HCT116 (cell line): ENCODE results near the gene CPNE2. TPM values are rescaled to one million over a fixed set of nuclear protein-coding genes. Genes with fewer than 3 reads are reported as not detected.

Source experiments
- ATAC-seq: fragments of 200-7000 bp; cut with Tn5 transposase; 2 replicates; pipeline ENCODE4 v1.9.1; 2020; ENCODE audit warnings: mild to moderate bottlenecking, moderate library complexity
- BruUV-seq: library from RNA; stranded (reverse); fragments of 400-500 nt; replicated peaks from 2 replicates; lab custom pipeline; 2021; lab: Mats Ljungman, UMichigan
- CTCF ChIA-PET: fragments of 300-600 bp; sonication (Branson Sonifier 250); formaldehyde crosslinking; loops from one replicate; lab custom pipeline; 2021; ENCODE audit warnings: antibody characterized with exemption; lab: Charles Lee
- POLR2A ChIA-PET: fragments of 300-600, 350-600 bp; sonication (Branson Sonifier 250); formaldehyde crosslinking; loops from one replicate; lab custom pipeline; 2021; ENCODE audit warnings: antibody characterized with exemption; lab: Charles Lee
- RAD21 ChIA-PET, 2 experiments: fragments of 300-600 bp; sonication (Branson Sonifier 250); formaldehyde crosslinking; loops; one replicate each; lab custom pipeline; 2023; ENCODE audit warnings: low total read pairs in 2 of 2; ENCODE audit not compliant: uncharacterized antibody in 2 of 2, unreplicated experiment in 2 of 2, low non-redundant PET in 1 of 2; lab: Charles Lee
- DNase-seq: peaks from one replicate; pipeline ENCODE4 v3.0.0-alpha.2; 2010; ENCODE audit warnings: low read depth, low spot score
- H2AFZ ChIP-seq: fragments of 200-600 bp; shearing (Covaris generic), sonication (generic); 2 replicates; pipeline ENCODE4 v1.6.1; 2017; ENCODE audit warnings: low read depth, mixed run types, mixed read lengths, antibody characterized with exemption, low read length; ENCODE audit not compliant: poor library complexity, severe bottlenecking
- H3K27ac ChIP-seq: 2 replicates; pipeline ENCODE4 v1.5.1; 2012; ENCODE audit warnings: low read depth, low read length
- H3K27me3 ChIP-seq: fragments of 200-600 bp; sonication (generic); 2 replicates; pipeline ENCODE4 v1.6.1; 2016; ENCODE audit warnings: mixed run types, low read length, mixed read lengths; ENCODE audit not compliant: insufficient read depth
- H3K36me3 ChIP-seq, 2 experiments: fragments of 200-500 bp in 1 of 2; fragments of 200-600 bp in 1 of 2; sonication (Bioruptor generic) in 1 of 2; sonication (generic) in 1 of 2; 2 replicates each; pipeline versions ENCODE4 v1.5.1 to v1.6.1; 2014 to 2016; ENCODE audit warnings: low read length in 2 of 2, inconsistent platforms in 1 of 2, mixed read lengths in 1 of 2, mixed run types in 1 of 2; ENCODE audit not compliant: insufficient read depth in 2 of 2, control insufficient read depth in 1 of 2
- H3K4me1 ChIP-seq, 2 experiments: fragments of 200-600 bp in 1 of 2; sonication (generic) in 1 of 2; 2 replicates each; pipeline versions ENCODE4 v1.5.1 to v1.6.1; 2012 to 2017; ENCODE audit warnings: low read length in 2 of 2, inconsistent platforms in 1 of 2, mild to moderate bottlenecking in 1 of 2, mixed read lengths in 1 of 2, mixed run types in 1 of 2, moderate library complexity in 1 of 2; ENCODE audit not compliant: insufficient read depth in 2 of 2, control insufficient read depth in 1 of 2
- H3K4me2 ChIP-seq: fragments of 200-600 bp; sonication (generic); 2 replicates; pipeline ENCODE4 v1.6.1; 2017; ENCODE audit warnings: mixed run types, low read length, mixed read lengths
- H3K4me3 ChIP-seq, 2 experiments: fragments of 200-600 bp in 1 of 2; sonication (generic) in 1 of 2; replicated peaks in 1 of 2; 2 replicates each; pipeline ENCODE4 v1.5.1; 2011 to 2016; ENCODE audit warnings: low read length in 2 of 2, control low read depth in 1 of 2, low read depth in 1 of 2, mild to moderate bottlenecking in 1 of 2, mixed read lengths in 1 of 2, mixed run types in 1 of 2
- H3K79me2 ChIP-seq: fragments of 200-600 bp; sonication (generic); 2 replicates; pipeline ENCODE4 v1.6.1; 2017; ENCODE audit warnings: mild to moderate bottlenecking, mixed run types, low read length, moderate library complexity, mixed read lengths; ENCODE audit not compliant: insufficient read depth
- H3K9ac ChIP-seq: fragments of 200-600 bp; sonication (generic); 2 replicates; pipeline ENCODE4 v1.6.1; 2016; ENCODE audit warnings: low read length, mixed read lengths
- H3K9me2 ChIP-seq: fragments of 200-600 bp; sonication (generic), shearing (Covaris generic); 2 replicates; pipeline ENCODE4 v1.6.1; 2017; ENCODE audit warnings: mixed run types, mild to moderate bottlenecking, moderate library complexity; ENCODE audit not compliant: insufficient read depth
- H3K9me3 ChIP-seq, 2 experiments: fragments of 200-500 bp in 1 of 2; fragments of 200-600 bp in 1 of 2; sonication (Bioruptor generic) in 1 of 2; sonication (generic) in 1 of 2; 2 replicates each; pipeline ENCODE4 v1.6.1; 2014 to 2017; ENCODE audit warnings: low read length in 2 of 2, mixed read lengths in 2 of 2, inconsistent platforms in 1 of 2, low read depth in 1 of 2, mild to moderate bottlenecking in 1 of 2, mixed run types in 1 of 2, moderate library complexity in 1 of 2; ENCODE audit not compliant: control insufficient read depth in 1 of 2, insufficient read depth in 1 of 2
- H4K20me1 ChIP-seq: fragments of 200-600 bp; sonication (generic), shearing (Covaris generic); 2 replicates; pipeline ENCODE4 v1.6.1; 2017; ENCODE audit warnings: mixed run types, mild to moderate bottlenecking, moderate library complexity; ENCODE audit not compliant: insufficient read depth
- CTCF ChIP-seq, 3 experiments: fragments of 200-600 bp in 1 of 3; sonication (generic) in 1 of 3; IDR thresholded peaks in 2 of 3; conservative IDR thresholded peaks in 1 of 3; 2 replicates each; pipeline ENCODE4 v1.5.1; 2012 to 2017; ENCODE audit warnings: low read depth in 2 of 3, low read length in 2 of 3, antibody characterized with exemption in 1 of 3, borderline replicate concordance in 1 of 3, control low read depth in 1 of 3, mild to moderate bottlenecking in 1 of 3, mixed read lengths in 1 of 3, mixed run types in 1 of 3, moderate library complexity in 1 of 3; ENCODE audit not compliant: insufficient read depth in 1 of 3
- EZH2 ChIP-seq: fragments of 200-600 bp; sonication (generic); IDR thresholded peaks from 2 replicates; pipeline ENCODE4 v1.6.1; 2017; ENCODE audit warnings: antibody characterized with exemption, mixed run types
- JUND ChIP-seq: IDR thresholded peaks from 2 replicates; pipeline ENCODE4 v1.6.1; 2012
- RAD21 ChIP-seq: IDR thresholded peaks from 2 replicates; pipeline ENCODE4 v1.6.1; 2012; ENCODE audit warnings: low read depth, mild to moderate bottlenecking
- intact Hi-C: fragments of 100-400 bp; cut with micrococcal nuclease; formaldehyde crosslinking; loops from 2 replicates; pipeline ENCODE4 v1.10.0; 2022
- total RNA-seq: library from RNA; stranded (reverse); gene quantifications from one replicate; pipeline ENCODE4 v1.2.1, GENCODE V29; 2021; ENCODE audit not compliant: unreplicated experiment
- TF ChIP-seq, protein P1 (sequence below): IDR thresholded peaks from 2 replicates; pipeline ENCODE4 v1.6.1; 2011; ENCODE audit warnings: mild to moderate bottlenecking, low read length, moderate library complexity; ENCODE audit not compliant: insufficient replicate concordance; ENCODE audit errors: extremely low read depth

CPNE2 gene
- total RNA-seq, 1 experiment from 2014 or later, result 31.2 TPM

- H3K36me3 ChIP-seq, result no peaks in the 10 kb centered on the region
- H3K9me2 ChIP-seq, result no peaks in the 10 kb centered on the region
- ChIA-PET POLR2A (interaction anchor here (0.6 kb wide), 2 partner anchors 55 to 188 kb away, joined by 3 to 5 read pairs; no protein-coding TSS in a partner anchor), RAD21 (no interaction called here), CTCF (interaction anchor here (0.6 to 2.3 kb wide), 16 partner anchors 8 to 1725 kb away, joined by 3 to 8 read pairs (median 4); partner anchors contain the start of gene PSME3IP1)
- H3K9ac ChIP-seq, result peak overlapping the region; percentile 70
- H3K4me2 ChIP-seq, result peak overlapping the region; percentile 94
- peaks cover 20 to 29% of the 10 kb centered on the region in 2 experiments for H3K4me1 ChIP-seq
- no TSS peak for BruUV-seq
- intact Hi-C loops, result no loop called here
- peaks cover 20% of the 10 kb centered on the region; the same call in 1 of the 2 replicates for H3K79me2 ChIP-seq
- no peak overlapping the region for H2AFZ ChIP-seq
- ATAC-seq (peak; percentile 58), DNase-seq (no peak)
- no peaks in the 10 kb centered on the region for H4K20me1 ChIP-seq
- H3K9me3 ChIP-seq, result no peaks in the 10 kb centered on the region
- peak overlapping the region; percentile 58 to 70 for H3K4me3 ChIP-seq
- peak overlapping the region; percentile 87 for H3K27ac ChIP-seq
- no peaks in the 10 kb centered on the region for H3K27me3 ChIP-seq
- TF ChIP-seq RAD21 (no peak), CTCF (IDR thresholded peaks at IDR 0.05 in 2 of 3, conservative IDR thresholded peaks at IDR 0.05 in 1 of 3; ENCODE audit: borderline replicate concordance in 1 of 3, insufficient read depth in 1 of 3, low read depth in 2 of 3, low read length in 2 of 3) (peak; percentile 35 to 52 (median 48); a peak in 4 of 6 replicates), EZH2 (no peak), JUND (no peak)
- TF ChIP-seq, protein P1, sequence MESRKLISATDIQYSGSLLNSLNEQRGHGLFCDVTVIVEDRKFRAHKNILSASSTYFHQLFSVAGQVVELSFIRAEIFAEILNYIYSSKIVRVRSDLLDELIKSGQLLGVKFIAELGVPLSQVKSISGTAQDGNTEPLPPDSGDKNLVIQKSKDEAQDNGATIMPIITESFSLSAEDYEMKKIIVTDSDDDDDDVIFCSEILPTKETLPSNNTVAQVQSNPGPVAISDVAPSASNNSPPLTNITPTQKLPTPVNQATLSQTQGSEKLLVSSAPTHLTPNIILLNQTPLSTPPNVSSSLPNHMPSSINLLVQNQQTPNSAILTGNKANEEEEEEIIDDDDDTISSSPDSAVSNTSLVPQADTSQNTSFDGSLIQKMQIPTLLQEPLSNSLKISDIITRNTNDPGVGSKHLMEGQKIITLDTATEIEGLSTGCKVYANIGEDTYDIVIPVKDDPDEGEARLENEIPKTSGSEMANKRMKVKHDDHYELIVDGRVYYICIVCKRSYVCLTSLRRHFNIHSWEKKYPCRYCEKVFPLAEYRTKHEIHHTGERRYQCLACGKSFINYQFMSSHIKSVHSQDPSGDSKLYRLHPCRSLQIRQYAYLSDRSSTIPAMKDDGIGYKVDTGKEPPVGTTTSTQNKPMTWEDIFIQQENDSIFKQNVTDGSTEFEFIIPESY, result no peak
These were observed 516 bp downstream of the CPNE2 start for GRCh38 chr16:57092786-57093411.
